GM12891 (cell line): ENCODE results near the gene PSMC3.
A peak's percentile ranks its signal among the peaks of the same experiment; 100 is the strongest.

Source experiments
- DNase-seq: peaks from one replicate; pipeline ENCODE4 v3.0.0; 2011; ENCODE audit warnings: low spot score; ENCODE audit not compliant: insufficient read length
- FAIRE-seq: peaks from 2 replicates; lab custom pipeline; 2011; peaks lifted over from hg19 to GRCh38; lab: Jason Lieb, UNC
- PAX5 ChIP-seq: IDR thresholded peaks from 2 replicates; pipeline ENCODE4 v1.6.1; 2011; ENCODE audit warnings: low read length, moderate library complexity, mild to moderate bottlenecking; ENCODE audit not compliant: insufficient read depth, severe bottlenecking
- POLR2A ChIP-seq: IDR thresholded peaks from 2 replicates; pipeline ENCODE4 v1.6.1; 2011; ENCODE audit warnings: low read depth, low read length, control low read depth
- POLR2AphosphoS5 ChIP-seq: IDR thresholded peaks from 2 replicates; pipeline ENCODE4 v1.6.1; 2011; ENCODE audit warnings: low read depth, low read length, control low read depth
- POU2F2 ChIP-seq: IDR thresholded peaks from 2 replicates; pipeline ENCODE4 v1.6.1; 2011; ENCODE audit warnings: low read depth, mild to moderate bottlenecking, control low read depth, low read length, moderate library complexity
- SPI1 ChIP-seq: IDR thresholded peaks from 2 replicates; pipeline ENCODE4 v1.6.1; 2011; ENCODE audit warnings: low read depth, low read length, control low read depth
- TAF1 ChIP-seq: IDR thresholded peaks from 2 replicates; pipeline ENCODE4 v1.6.1; 2011; ENCODE audit warnings: low read depth, low read length, control low read depth

PSMC3 gene

GRCh38 chr11:47396049-47396320 lies 30.3 kb downstream of the PSMC3 start:
- TF ChIP-seq SPI1 (no peak), POLR2A (no peak), POU2F2 (no peak), TAF1 (no peak)
- DNase-seq: no peak
- no peak for FAIRE-seq

GRCh38 chr11:47395223-47396048 lies 30.8 kb downstream of the PSMC3 start:
- DNase-seq (no peak), FAIRE-seq (peak; percentile 35)
- TF ChIP-seq TAF1: no peak
- no peak for TF ChIP-seq POLR2A
- TF ChIP-seq POU2F2: no peak
- no peak for TF ChIP-seq SPI1
- no peak for TF ChIP-seq POLR2AphosphoS5
- no peak for TF ChIP-seq PAX5

- peak; percentile 85 for FAIRE-seq
- peak; percentile 91 for DNase-seq
- TF ChIP-seq POLR2AphosphoS5 (peak; percentile 66), POU2F2 (peak; percentile 54; the same call in 1 of the 2 replicates), SPI1 (peak; percentile 90), TAF1 (peak; percentile 67), POLR2A (peak; percentile 39; the same call in 1 of the 2 replicates), PAX5 (no peak)
These were observed 31.7 kb downstream of the PSMC3 start for GRCh38 chr11:47394322-47395222.

GRCh38 chr11:47394050-47394321 lies 32.3 kb downstream of the PSMC3 start:
- DNase-seq: no peak
- FAIRE-seq: no peak
- TF ChIP-seq TAF1 (no peak), PAX5 (no peak), SPI1 (no peak), POLR2A (no peak), POU2F2 (no peak)

GRCh38 chr11:47393163-47394049 lies 32.8 kb downstream of the PSMC3 start:
- TF ChIP-seq TAF1: no peak
- TF ChIP-seq PAX5: no peak
- FAIRE-seq (peak; percentile 54), DNase-seq (no peak)

GRCh38 chr11:47392546-47393162 lies 33.6 kb downstream of the PSMC3 start:
- DNase-seq: no peak
- FAIRE-seq: no peak
- TF ChIP-seq TAF1 (no peak), SPI1 (no peak), POLR2A (no peak), POLR2AphosphoS5 (no peak), PAX5 (no peak), POU2F2 (no peak)

GRCh38 chr11:47391711-47392432 lies 34.4 kb downstream of the PSMC3 start:
- FAIRE-seq: no peak
- no peak for DNase-seq
- no peak for TF ChIP-seq TAF1
- TF ChIP-seq PAX5: no peak
- no peak for TF ChIP-seq SPI1
- no peak for TF ChIP-seq POU2F2
- TF ChIP-seq POLR2AphosphoS5: no peak
- TF ChIP-seq POLR2A: no peak

- FAIRE-seq (no peak), DNase-seq (no peak)
- TF ChIP-seq POU2F2 (no peak), POLR2A (no peak), SPI1 (0 out of 2 replicates have a peak, but pooled peaks have one; percentile 3)
These were observed 35.1 kb downstream of the PSMC3 start for GRCh38 chr11:47391077-47391583.
